ENCODE measurements around the gene RADIL. TPM values are rescaled to one million over a fixed set of nuclear protein-coding genes. Genes with fewer than 3 reads are reported as not detected.

RADIL gene
- total and polyA plus RNA-seq, 7 donors: 0.65 to 3.8 (median 2.6) TPM

- DNase-seq (no peak), ATAC-seq (no peak)
- Histone ChIP-seq H3K4me3 (no peak overlapping the region), H3K36me3 (ENCODE audit: insufficient read depth in 1 of 2, low read depth in 1 of 2) (peaks cover 0 to 47% of the 10 kb centered on the region in 2 donors), H3K27ac (no peak overlapping the region), H3K9me3 (no peaks in the 10 kb centered on the region), H3K4me1 (peaks cover 13% of the 10 kb centered on the region), H3K27me3 (ENCODE audit: insufficient read depth in 3 of 3, low read length in 2 of 3) (no peaks in the 10 kb centered on the region)
- 90 to 92% (median 91%) methylated on average over 37 of the region's 37 CpGs for WGBS, 3 donors
- TF ChIP-seq CTCF (IDR thresholded peaks at IDR 0.05): no peak
- intact Hi-C loops (cut with DNase I): no loop called here
Observed at GRCh38 chr7:4766666-4767519, 116.6 kb downstream of the RADIL start.

GRCh38 chr7:4765776-4766490 lies 117.6 kb downstream of the RADIL start:
- H3K36me3 ChIP-seq (ENCODE audit: insufficient read depth in 1 of 2, low read depth in 1 of 2): peaks cover 0 to 57% of the 10 kb centered on the region in 2 donors
- intact Hi-C loops (cut with DNase I): no loop called here
- H3K27ac ChIP-seq: peak overlapping the region; percentile 54
- no peaks in the 10 kb centered on the region for H3K27me3 ChIP-seq (ENCODE audit: insufficient read depth in 3 of 3, low read length in 2 of 3)
- DNase-seq (no peak), ATAC-seq (no peak)
- no peaks in the 10 kb centered on the region for H3K9me3 ChIP-seq
- H3K4me3 ChIP-seq: no peak overlapping the region
- TF ChIP-seq CTCF (IDR thresholded peaks at IDR 0.05): peak; percentile 13
- 73 to 84% (median 74%) methylated on average over 23 of the region's 23 CpGs for WGBS, 3 donors
- peaks cover 13% of the 10 kb centered on the region for H3K4me1 ChIP-seq

GRCh38 chr7:4764402-4765007 lies 119.0 kb downstream of the RADIL start:
- 82 to 87% (median 84%) methylated on average over 34 to 35 of the region's 35 CpGs for WGBS, 3 donors
- Histone ChIP-seq H3K4me1 (peaks cover 12% of the 10 kb centered on the region), H3K9me3 (no peaks in the 10 kb centered on the region), H3K27me3 (ENCODE audit: insufficient read depth in 3 of 3, low read length in 2 of 3) (no peaks in the 10 kb centered on the region), H3K36me3 (ENCODE audit: insufficient read depth in 1 of 2, low read depth in 1 of 2) (peaks cover 0 to 71% of the 10 kb centered on the region in 2 donors), H3K4me3 (no peak overlapping the region), H3K27ac (peak overlapping the region; percentile 54)
- no peak for TF ChIP-seq CTCF (IDR thresholded peaks at IDR 0.05)
- peak in 3 of 4 donors; percentile 45 to 53 (median 52) for ATAC-seq
- DNase-seq: no peak
- intact Hi-C loops (cut with DNase I): no loop called here

GRCh38 chr7:4763794-4764185 lies 119.7 kb downstream of the RADIL start:
- Histone ChIP-seq H3K36me3 (ENCODE audit: insufficient read depth in 1 of 2, low read depth in 1 of 2) (peaks cover 0 to 78% of the 10 kb centered on the region in 2 donors), H3K4me1 (peaks cover 5% of the 10 kb centered on the region), H3K9me3 (no peaks in the 10 kb centered on the region), H3K27ac (no peak overlapping the region), H3K27me3 (ENCODE audit: insufficient read depth in 3 of 3, low read length in 2 of 3) (no peaks in the 10 kb centered on the region), H3K4me3 (no peak overlapping the region)
- no peak for ATAC-seq
- TF ChIP-seq CTCF (IDR thresholded peaks at IDR 0.05): no peak
- intact Hi-C loops (cut with DNase I): no loop called here
- 94 to 95% (median 95%) methylated on average over 19 to 21 of the region's 21 CpGs for WGBS, 3 donors
- DNase-seq: no peak
